ENCODE measurements around the gene TMEM129.
A peak's percentile ranks its signal among the peaks of the same experiment; 100 is the strongest.

- TF ChIP-seq CTCF (IDR thresholded peaks at IDR 0.05): peak; percentile 69 to 72 (median 70)
- TF ChIP-seq POLR2A (IDR thresholded peaks at IDR 0.05): no peak
Observed at GRCh38 chr4:1693131-1693896, 27.8 kb downstream of the TMEM129 start.

Measured in ovary (tissue), 3 donors.